Omental fat pad (tissue), 4 donors: ENCODE data around the gene SKOR2. TPM values are rescaled to one million over a fixed set of nuclear protein-coding genes. Genes with fewer than 3 reads are reported as not detected.
"Not testable (repeated sequence)": the region's sequence is repeated elsewhere in the genome, so short reads cannot be mapped to it uniquely, and the experiment has no call there.

Source experiments
- ATAC-seq: fragments of 150-250 bp; one replicate; pipeline ENCODE4 v1.9.1; 2016; ENCODE audit warnings: mild to moderate bottlenecking, moderate library complexity; ENCODE audit not compliant: low FRiP score
- DNase-seq: peaks from one replicate; pipeline ENCODE4 v3.0.0-alpha.2; 2019; ENCODE audit warnings: low spot score
- total RNA-seq, 4 donors: library from RNA; depleted of rRNA; stranded (reverse); fragments of >200 nt; gene quantifications; one replicate each; pipeline ENCODE4 v1.1.0, GENCODE V29; 2016
- TF ChIP-seq, protein P1 (sequence below), 3 donors: fragments of 450-650 bp; IDR thresholded peaks; one replicate each; pipeline ENCODE4 v1.5.1; 2016 to 2017; ENCODE audit warnings: antibody characterized with exemption in 3 of 3, mild to moderate bottlenecking in 3 of 3, moderate library complexity in 2 of 3

The SKOR2 gene
- total RNA-seq, 4 donors from 2014 or later, result not detected

DNA sequence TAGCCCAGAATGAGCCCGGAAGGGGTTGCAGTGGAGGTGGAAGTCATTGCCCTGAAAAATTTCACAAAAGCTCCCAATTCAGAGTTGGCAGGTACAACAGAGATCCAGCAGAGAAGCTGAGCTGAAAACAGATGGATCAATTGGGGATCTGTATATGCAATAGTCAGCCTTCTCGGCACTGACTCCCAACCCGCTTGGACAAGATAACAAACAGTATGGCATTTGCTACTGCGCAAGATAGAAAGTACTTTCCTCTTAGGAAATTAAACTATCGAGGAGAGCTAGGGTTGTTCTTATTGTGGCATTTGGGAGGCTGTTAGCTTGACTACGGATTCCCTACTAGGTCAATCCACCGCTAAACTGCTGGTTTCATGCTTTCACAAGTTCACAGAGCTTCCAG is 63.7 kb downstream of the SKOR2 start:
- ATAC-seq (no peak), DNase-seq (no peak)
- TF ChIP-seq, protein P1, sequence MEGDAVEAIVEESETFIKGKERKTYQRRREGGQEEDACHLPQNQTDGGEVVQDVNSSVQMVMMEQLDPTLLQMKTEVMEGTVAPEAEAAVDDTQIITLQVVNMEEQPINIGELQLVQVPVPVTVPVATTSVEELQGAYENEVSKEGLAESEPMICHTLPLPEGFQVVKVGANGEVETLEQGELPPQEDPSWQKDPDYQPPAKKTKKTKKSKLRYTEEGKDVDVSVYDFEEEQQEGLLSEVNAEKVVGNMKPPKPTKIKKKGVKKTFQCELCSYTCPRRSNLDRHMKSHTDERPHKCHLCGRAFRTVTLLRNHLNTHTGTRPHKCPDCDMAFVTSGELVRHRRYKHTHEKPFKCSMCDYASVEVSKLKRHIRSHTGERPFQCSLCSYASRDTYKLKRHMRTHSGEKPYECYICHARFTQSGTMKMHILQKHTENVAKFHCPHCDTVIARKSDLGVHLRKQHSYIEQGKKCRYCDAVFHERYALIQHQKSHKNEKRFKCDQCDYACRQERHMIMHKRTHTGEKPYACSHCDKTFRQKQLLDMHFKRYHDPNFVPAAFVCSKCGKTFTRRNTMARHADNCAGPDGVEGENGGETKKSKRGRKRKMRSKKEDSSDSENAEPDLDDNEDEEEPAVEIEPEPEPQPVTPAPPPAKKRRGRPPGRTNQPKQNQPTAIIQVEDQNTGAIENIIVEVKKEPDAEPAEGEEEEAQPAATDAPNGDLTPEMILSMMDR (IDR thresholded peaks at IDR 0.05), result no peak

- DNase-seq (no peak), ATAC-seq (no peak)
- TF ChIP-seq, protein P1 (IDR thresholded peaks at IDR 0.05), result no peak
Observed at GRCh38 chr18:47184419-47185050, 66.9 kb downstream of the SKOR2 start.

GRCh38 chr18:47182156-47182555 is 69.3 kb downstream of the SKOR2 start:
- not testable (repeated sequence) for ATAC-seq

DNA sequence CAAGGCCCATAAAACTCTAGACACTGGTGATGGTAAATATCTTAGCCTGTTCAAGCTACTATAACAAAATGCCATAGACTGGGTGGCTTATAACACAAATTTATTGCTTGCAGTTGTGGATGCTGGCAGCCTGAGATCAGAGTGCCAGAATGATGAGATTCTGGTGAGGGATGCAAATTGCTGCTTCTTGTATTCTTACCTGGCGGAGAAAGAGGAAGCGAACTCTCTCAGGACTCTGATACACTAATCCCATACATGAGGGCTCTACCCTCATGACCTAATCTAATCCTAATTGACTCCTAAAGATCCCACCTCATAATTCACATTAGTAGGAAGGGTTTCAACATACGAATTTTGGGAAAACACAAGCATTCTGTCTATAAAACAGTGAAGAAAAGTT is 70.7 kb downstream of the SKOR2 start:
- TF ChIP-seq, protein P1 (IDR thresholded peaks at IDR 0.05), result no peak
- no peak for DNase-seq
- no peak for ATAC-seq

More at GRCh38 chr18:47182156-47182555, 69.3 kb downstream of the SKOR2 start:
- DNase-seq, result not testable (repeated sequence)

GRCh38 chr18:47179520-47179919 is 71.9 kb downstream of the SKOR2 start:
- DNase-seq (no peak), ATAC-seq (no peak)
- TF ChIP-seq, protein P1 (IDR thresholded peaks at IDR 0.05), result no peak

GRCh38 chr18:47175898-47176575 is 75.4 kb downstream of the SKOR2 start, which contains the start of gene IER3IP1:
Gene IER3IP1, minus strand, starts transcription at chr18:47176364. Its CDS starts 87 bp downstream, at chr18:47176277.
- TF ChIP-seq, protein P1 (IDR thresholded peaks at IDR 0.05), result no peak
- ATAC-seq (peak; percentile 91), DNase-seq (peak; percentile 67)

GRCh38 chr18:47175283-47175897 is 76.1 kb downstream of the SKOR2 start:
- TF ChIP-seq, protein P1 (IDR thresholded peaks at IDR 0.05), result no peak
- ATAC-seq, result no peak
- DNase-seq, result no peak
